Caco-2 (cell line): ENCODE results near the gene CDK5RAP1. TPM values are rescaled to one million over a fixed set of nuclear protein-coding genes. Genes with fewer than 3 reads are reported as not detected.

ENCODE experiments used
- BruUV-seq: library from RNA; stranded (reverse); fragments of 400-500 nt; replicated peaks from 2 replicates; lab custom pipeline; 2021; lab: Mats Ljungman, UMichigan
- CTCF ChIA-PET: fragments of 300-600 bp; sonication (Branson Sonifier 250); formaldehyde crosslinking; loops from one replicate; lab custom pipeline; 2022; ENCODE audit warnings: antibody characterized with exemption; lab: Charles Lee
- POLR2A ChIA-PET: fragments of 300-600 bp; sonication (Branson Sonifier 250); formaldehyde crosslinking; loops from one replicate; lab custom pipeline; 2022; ENCODE audit warnings: antibody characterized with exemption; lab: Charles Lee
- DNase-seq, 2 experiments: peaks; one replicate each; pipeline versions ENCODE4 v3.0.0 to v3.0.0-alpha.2; 2020 to 2022
- H3K27me3 ChIP-seq: replicated peaks from 2 replicates; pipeline ENCODE4 v1.6.0; 2011; ENCODE audit warnings: low read length; ENCODE audit not compliant: control insufficient read depth, insufficient read depth
- H3K36me3 ChIP-seq: 2 replicates; pipeline ENCODE4 v1.5.1; 2011; ENCODE audit warnings: low read length; ENCODE audit not compliant: control insufficient read depth, insufficient read depth
- H3K4me1 ChIP-seq: fragments of 250-450 bp; sonication (Bioruptor Pico); 2 replicates; pipeline ENCODE4 v1.5.1; 2020; ENCODE audit warnings: mild to moderate bottlenecking
- H3K4me3 ChIP-seq: 2 replicates; pipeline ENCODE4 v1.5.1; 2011; ENCODE audit warnings: low read depth, mild to moderate bottlenecking, control low read depth, low read length
- H3K9me3 ChIP-seq: fragments of 250-450 bp; sonication (Bioruptor Pico); 2 replicates; pipeline ENCODE4 v1.5.1; 2020; ENCODE audit warnings: mild to moderate bottlenecking, moderate library complexity
- H3K27ac Mint-ChIP-seq: one replicate; pipeline ENCODE4 v1.8.0; 2022; ENCODE audit warnings: mixed read lengths; ENCODE audit not compliant: unreplicated experiment
- H3K27me3 Mint-ChIP-seq: one replicate; pipeline ENCODE4 v1.8.0; 2022; ENCODE audit warnings: mixed read lengths; ENCODE audit not compliant: insufficient read depth, unreplicated experiment
- H3K36me3 Mint-ChIP-seq: one replicate; pipeline ENCODE4 v1.8.0; 2022; ENCODE audit warnings: mild to moderate bottlenecking, mixed read lengths; ENCODE audit not compliant: insufficient read depth, unreplicated experiment
- H3K4me1 Mint-ChIP-seq: one replicate; pipeline ENCODE4 v1.8.0; 2022; ENCODE audit warnings: low read depth, mixed read lengths; ENCODE audit not compliant: unreplicated experiment
- H3K4me3 Mint-ChIP-seq: one replicate; pipeline ENCODE4 v1.8.0; 2022; ENCODE audit warnings: mild to moderate bottlenecking, moderate library complexity, mixed read lengths; ENCODE audit not compliant: unreplicated experiment
- H3K9me3 Mint-ChIP-seq: one replicate; pipeline ENCODE4 v1.8.0; 2022; ENCODE audit warnings: mixed read lengths; ENCODE audit not compliant: unreplicated experiment
- intact Hi-C: fragments of 100-400 bp; cut with micrococcal nuclease; formaldehyde crosslinking; loops from one replicate; pipeline ENCODE4 v1.10.0; 2022; ENCODE audit not compliant: unreplicated experiment
- total RNA-seq: library from RNA; stranded (reverse); gene quantifications from 2 replicates; pipeline ENCODE4 v1.2.3, GENCODE V29; 2022
- TF ChIP-seq, protein P1 (sequence below), 2 experiments: fragments of 200-600 bp in 1 of 2; IDR thresholded peaks; 1 replicate in 1 of 2; 2 replicates in 1 of 2; pipeline versions ENCODE4 v1.5.1 to v1.8.0; 2011 to 2022; ENCODE audit warnings: antibody characterized with exemption in 1 of 2, control low read depth in 1 of 2, inconsistent platforms in 1 of 2, low read depth in 1 of 2, low read length in 1 of 2, mild to moderate bottlenecking in 1 of 2, moderate library complexity in 1 of 2; ENCODE audit not compliant: insufficient read depth in 1 of 2, severe bottlenecking in 1 of 2, unreplicated experiment in 1 of 2

The CDK5RAP1 gene
- total RNA-seq, 1 experiment from 2014 or later, result 116 TPM

DNA sequence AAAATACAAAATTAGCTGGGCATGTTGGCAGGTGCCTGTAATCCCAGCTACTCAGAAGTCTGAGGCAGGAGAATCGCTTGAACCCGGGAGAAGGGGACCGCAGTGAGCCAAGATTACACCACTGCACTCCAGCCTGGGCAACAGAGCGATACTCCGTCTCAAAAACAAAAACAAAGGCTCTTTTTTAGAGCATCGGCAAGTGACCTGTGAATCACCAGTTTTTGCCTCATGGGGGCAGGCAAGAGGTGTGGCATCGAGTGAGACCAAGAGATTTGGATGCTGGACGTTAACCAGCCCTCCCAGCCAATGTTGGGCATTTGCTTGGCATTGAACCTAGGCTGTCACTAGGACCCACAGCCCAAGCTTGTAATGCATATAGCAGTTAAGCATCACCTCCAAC, 14.6 kb upstream of the CDK5RAP1 start:
- no peaks in the 10 kb centered on the region for H3K9me3 ChIP-seq
- intact Hi-C loops, result no loop called here
- Mint-ChIP-seq H3K27ac (no peak overlapping the region), H3K9me3 (no peaks in the 10 kb centered on the region), H3K36me3 (no peaks in the 10 kb centered on the region), H3K4me3 (no peak overlapping the region), H3K4me1 (no peaks in the 10 kb centered on the region), H3K27me3 (no peaks in the 10 kb centered on the region)
- no peaks in the 10 kb centered on the region for H3K36me3 ChIP-seq
- BruUV-seq, result no TSS peak
- DNase-seq, result peak in 1 of 2 experiments; percentile 66
- H3K27me3 ChIP-seq, result no peaks in the 10 kb centered on the region
- H3K4me3 ChIP-seq, result no peak overlapping the region
- H3K4me1 ChIP-seq, result no peaks in the 10 kb centered on the region
- POLR2A ChIA-PET, result no interaction called here
- TF ChIP-seq, protein P1, sequence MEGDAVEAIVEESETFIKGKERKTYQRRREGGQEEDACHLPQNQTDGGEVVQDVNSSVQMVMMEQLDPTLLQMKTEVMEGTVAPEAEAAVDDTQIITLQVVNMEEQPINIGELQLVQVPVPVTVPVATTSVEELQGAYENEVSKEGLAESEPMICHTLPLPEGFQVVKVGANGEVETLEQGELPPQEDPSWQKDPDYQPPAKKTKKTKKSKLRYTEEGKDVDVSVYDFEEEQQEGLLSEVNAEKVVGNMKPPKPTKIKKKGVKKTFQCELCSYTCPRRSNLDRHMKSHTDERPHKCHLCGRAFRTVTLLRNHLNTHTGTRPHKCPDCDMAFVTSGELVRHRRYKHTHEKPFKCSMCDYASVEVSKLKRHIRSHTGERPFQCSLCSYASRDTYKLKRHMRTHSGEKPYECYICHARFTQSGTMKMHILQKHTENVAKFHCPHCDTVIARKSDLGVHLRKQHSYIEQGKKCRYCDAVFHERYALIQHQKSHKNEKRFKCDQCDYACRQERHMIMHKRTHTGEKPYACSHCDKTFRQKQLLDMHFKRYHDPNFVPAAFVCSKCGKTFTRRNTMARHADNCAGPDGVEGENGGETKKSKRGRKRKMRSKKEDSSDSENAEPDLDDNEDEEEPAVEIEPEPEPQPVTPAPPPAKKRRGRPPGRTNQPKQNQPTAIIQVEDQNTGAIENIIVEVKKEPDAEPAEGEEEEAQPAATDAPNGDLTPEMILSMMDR (IDR thresholded peaks at IDR 0.05; ENCODE audit: insufficient read depth in 1 of 2, low read depth in 1 of 2, low read length in 1 of 2, severe bottlenecking in 1 of 2, unreplicated experiment in 1 of 2), result peak; percentile 77
- CTCF ChIA-PET, result interaction anchor here (0.7 to 1.2 kb wide), 3 partner anchors 20 to 237 kb away, joined by 3 read pairs; no protein-coding TSS in a partner anchor

DNA sequence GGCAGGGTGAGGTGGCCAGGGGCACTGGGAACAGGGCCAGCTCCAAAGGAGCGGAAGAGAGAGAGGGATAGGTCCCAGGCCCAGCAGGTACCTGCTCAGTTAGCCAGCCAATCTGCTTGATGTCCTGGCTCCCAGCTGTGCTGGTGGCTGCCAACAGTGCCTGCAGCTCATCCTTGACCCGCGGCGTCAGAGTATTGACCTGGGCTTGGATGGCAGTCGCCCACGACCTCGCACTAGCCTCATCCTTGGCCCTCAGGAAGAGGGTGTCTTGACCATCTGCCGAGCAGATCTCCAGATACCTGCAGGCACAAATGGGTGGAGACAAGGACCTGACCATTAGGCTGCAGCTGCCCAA, 11.1 kb upstream of the CDK5RAP1 start:
- no peak overlapping the region for H3K27ac Mint-ChIP-seq
- Histone ChIP-seq H3K4me1 (no peaks in the 10 kb centered on the region), H3K9me3 (no peaks in the 10 kb centered on the region), H3K4me3 (no peak overlapping the region), H3K27me3 (no peaks in the 10 kb centered on the region), H3K36me3 (no peaks in the 10 kb centered on the region)
- H3K4me3 Mint-ChIP-seq, result no peak overlapping the region
- ChIA-PET POLR2A (no interaction called here), CTCF (interaction anchor here (1.1 kb wide), 1 partner anchor 11 kb away, joined by 3 read pairs; the partner anchor contains the start of gene CDK5RAP1)
- TF ChIP-seq, protein P1 (IDR thresholded peaks at IDR 0.05; ENCODE audit: insufficient read depth in 1 of 2, low read depth in 1 of 2, low read length in 1 of 2, severe bottlenecking in 1 of 2, unreplicated experiment in 1 of 2), result no peak
- intact Hi-C loops, result no loop called here
- H3K9me3 Mint-ChIP-seq, result no peaks in the 10 kb centered on the region
- BruUV-seq, result no TSS peak
- DNase-seq, result no peak
- H3K36me3 Mint-ChIP-seq, result peaks cover 10% of the 10 kb centered on the region
- no peaks in the 10 kb centered on the region for H3K27me3 Mint-ChIP-seq
- no peaks in the 10 kb centered on the region for H3K4me1 Mint-ChIP-seq

DNA sequence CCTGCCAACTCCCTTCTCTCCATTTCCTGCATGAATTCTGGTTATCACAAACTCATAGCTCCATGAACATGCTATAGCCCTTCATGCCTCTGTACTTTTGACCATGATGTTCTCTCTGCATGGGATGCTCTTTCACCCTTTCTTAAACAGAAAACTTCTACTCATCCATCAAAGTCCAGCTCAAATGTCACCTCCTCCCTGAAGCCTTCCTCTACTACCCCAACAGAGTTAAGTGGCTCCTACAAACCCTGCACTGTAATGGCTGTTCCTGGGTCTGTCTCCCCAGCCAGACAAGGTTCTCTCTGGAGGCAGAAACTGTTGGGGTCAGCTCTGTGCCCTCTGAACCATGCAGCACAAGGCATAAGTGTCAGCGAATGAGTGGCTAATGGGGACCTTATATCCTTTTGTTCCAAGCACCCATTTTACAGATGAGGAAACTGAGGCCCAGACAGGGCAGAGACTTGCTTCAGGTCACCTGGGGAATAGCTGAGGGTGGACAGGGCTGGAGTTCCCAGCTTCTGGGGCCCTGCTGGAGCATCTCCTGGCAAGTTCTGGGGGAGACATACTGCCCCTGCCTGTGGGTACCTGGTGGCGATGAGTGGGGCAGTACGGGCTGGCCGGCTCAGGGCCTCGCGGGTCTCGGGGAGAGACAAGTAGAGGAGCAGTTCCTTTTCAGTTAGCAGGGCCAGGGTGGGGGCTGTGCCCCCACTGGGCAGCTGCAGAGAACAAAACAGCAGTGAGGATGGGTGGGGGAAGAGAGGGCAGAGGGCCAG, 10.6 kb upstream of the CDK5RAP1 start:
- no peaks in the 10 kb centered on the region for H3K9me3 Mint-ChIP-seq
- no peak for DNase-seq
- POLR2A ChIA-PET, result no interaction called here

More for the DNA sequence above, 10.6 kb upstream of the CDK5RAP1 start:
- Histone ChIP-seq H3K27me3 (no peaks in the 10 kb centered on the region), H3K36me3 (no peaks in the 10 kb centered on the region), H3K4me3 (no peak overlapping the region), H3K4me1 (no peaks in the 10 kb centered on the region), H3K9me3 (no peaks in the 10 kb centered on the region)
- Mint-ChIP-seq H3K4me3 (no peak overlapping the region), H3K36me3 (peaks cover 10% of the 10 kb centered on the region), H3K27me3 (no peaks in the 10 kb centered on the region), H3K4me1 (no peaks in the 10 kb centered on the region), H3K27ac (no peak overlapping the region)
- BruUV-seq, result no TSS peak
- TF ChIP-seq, protein P1 (IDR thresholded peaks at IDR 0.05; ENCODE audit: insufficient read depth in 1 of 2, low read depth in 1 of 2, low read length in 1 of 2, severe bottlenecking in 1 of 2, unreplicated experiment in 1 of 2), result no peak
- CTCF ChIA-PET, result interaction anchor here (1.1 kb wide), 1 partner anchor 10 kb away, joined by 3 read pairs; the partner anchor contains the start of gene CDK5RAP1
- intact Hi-C loops, result no loop called here
